ENCODE results near the gene DMRT3.

- TF ChIP-seq CTCF (IDR thresholded peaks at IDR 0.05; ENCODE audit: low read depth, low read length, missing input control), result no peak
- TF ChIP-seq TAF1 (conservative IDR thresholded peaks at IDR 0.05), result no peak
- TF ChIP-seq MAX (IDR thresholded peaks at IDR 0.05), result no peak
- no peak for TF ChIP-seq SP1 (IDR thresholded peaks at IDR 0.05)
- no peak for TF ChIP-seq ATF3 (IDR thresholded peaks at IDR 0.05)
- no peak for TF ChIP-seq RAD21 (IDR thresholded peaks at IDR 0.05)
- no peak for TF ChIP-seq GABPA (IDR thresholded peaks at IDR 0.05 in 1 of 2, conservative IDR thresholded peaks at IDR 0.05 in 1 of 2)
- TF ChIP-seq REST (IDR thresholded peaks at IDR 0.05), result no peak
Observed at GRCh38 chr9:976258-976942, at the start of gene DMRT3.
